OCI-LY7 (cell line): ENCODE measurements around the gene HSPBP1. TPM values are rescaled to one million over a fixed set of nuclear protein-coding genes. Genes with fewer than 3 reads are reported as not detected.

ENCODE experiments used
- BruUV-seq: library from RNA; stranded (reverse); fragments of 400-500 nt; replicated peaks from 2 replicates; lab custom pipeline; 2021; lab: Mats Ljungman, UMichigan
- CTCF ChIA-PET: fragments of 300-600 bp; sonication (Branson Sonifier 250); formaldehyde crosslinking; loops from one replicate; lab custom pipeline; 2022; ENCODE audit warnings: antibody characterized with exemption; ENCODE audit not compliant: unreplicated experiment; lab: Charles Lee
- POLR2A ChIA-PET: fragments of 300-600 bp; sonication (Branson Sonifier 250); formaldehyde crosslinking; loops from one replicate; lab custom pipeline; 2022; ENCODE audit warnings: antibody characterized with exemption; lab: Charles Lee
- DNase-seq: peaks from one replicate; pipeline ENCODE4 v3.0.0-alpha.2; 2015; ENCODE audit warnings: low spot score
- H2AFZ ChIP-seq: fragments of 200-600 bp; sonication (generic), shearing (Covaris generic); 2 replicates; pipeline ENCODE4 v1.6.1; 2014; ENCODE audit warnings: mild to moderate bottlenecking, antibody characterized with exemption, low read length, moderate library complexity
- H3K27ac ChIP-seq: fragments of 200-600 bp; sonication (generic); 2 replicates; pipeline ENCODE4 v1.5.1; 2014; ENCODE audit warnings: mixed run types, low read depth, mild to moderate bottlenecking, moderate library complexity, low read length, inconsistent platforms; ENCODE audit not compliant: poor library complexity, severe bottlenecking
- H3K36me3 ChIP-seq: fragments of 200-600 bp; sonication (generic); 2 replicates; pipeline ENCODE4 v1.6.1; 2014; ENCODE audit warnings: mild to moderate bottlenecking, antibody characterized with exemption, low read length, moderate library complexity, mixed read lengths; ENCODE audit not compliant: insufficient read depth
- H3K4me1 ChIP-seq: fragments of 200-600 bp; sonication (generic); 2 replicates; pipeline ENCODE4 v1.5.1; 2014; ENCODE audit warnings: mild to moderate bottlenecking, low read length; ENCODE audit not compliant: insufficient read depth, poor library complexity, severe bottlenecking
- H3K4me2 ChIP-seq: fragments of 200-600 bp; sonication (generic); 2 replicates; pipeline ENCODE4 v1.6.1; 2014; ENCODE audit warnings: mild to moderate bottlenecking, low read length
- H3K4me3 ChIP-seq: fragments of 200-600 bp; sonication (generic); 2 replicates; pipeline ENCODE4 v1.5.1; 2014; ENCODE audit warnings: mild to moderate bottlenecking, low read depth, low read length; ENCODE audit not compliant: poor library complexity, severe bottlenecking
- H3K79me2 ChIP-seq: fragments of 200-600 bp; sonication (generic); 2 replicates; pipeline ENCODE4 v1.6.1; 2016; ENCODE audit warnings: low read depth, mild to moderate bottlenecking, low read length, moderate library complexity, mixed read lengths; ENCODE audit not compliant: insufficient read depth
- H3K9me2 ChIP-seq: fragments of 200-600 bp; sonication (generic); 2 replicates; pipeline ENCODE4 v1.6.1; 2016; ENCODE audit warnings: mild to moderate bottlenecking, low read length, mixed read lengths; ENCODE audit not compliant: insufficient read depth
- H3K9me3 ChIP-seq: fragments of 200-600 bp; sonication (generic); 2 replicates; pipeline ENCODE4 v1.6.1; 2014; ENCODE audit warnings: mild to moderate bottlenecking, mixed run types, low read length, mixed read lengths
- H4K20me1 ChIP-seq: fragments of 200-600 bp; sonication (generic); 2 replicates; pipeline ENCODE4 v1.6.1; 2014; ENCODE audit warnings: mild to moderate bottlenecking, antibody characterized with exemption, low read length, moderate library complexity, mixed read lengths; ENCODE audit not compliant: insufficient read depth
- EZH2phosphoT487 ChIP-seq: fragments of 200-600 bp; sonication (generic); IDR thresholded peaks from 2 replicates; pipeline ENCODE4 v1.6.1; 2018; ENCODE audit warnings: low read depth, borderline replicate concordance, mild to moderate bottlenecking, mixed run types, antibody characterized with exemption, low read length, moderate library complexity, mixed read lengths
- intact Hi-C: fragments of 100-400 bp; cut with micrococcal nuclease; formaldehyde crosslinking; loops from one replicate; pipeline ENCODE4 v1.10.0; 2022; ENCODE audit not compliant: unreplicated experiment
- total RNA-seq, 2 experiments: library from RNA; depleted of rRNA in 1 of 2; stranded (reverse); fragments of >200 nt in 1 of 2; shearing (Covaris generic) in 1 of 2; gene quantifications; 2 replicates each; pipeline ENCODE4 v1.2.3, GENCODE V29; 2014 to 2022
- TF ChIP-seq, protein P1 (sequence below): fragments of 200-600 bp; sonication (generic); conservative IDR thresholded peaks from 2 replicates; pipeline ENCODE4 v1.5.1; 2014; ENCODE audit warnings: mild to moderate bottlenecking, antibody characterized with exemption, low read length, moderate library complexity, mixed read lengths

Gene HSPBP1
- total RNA-seq, 2 experiments from 2014 or later = 38.7 to 41.3 TPM

DNA sequence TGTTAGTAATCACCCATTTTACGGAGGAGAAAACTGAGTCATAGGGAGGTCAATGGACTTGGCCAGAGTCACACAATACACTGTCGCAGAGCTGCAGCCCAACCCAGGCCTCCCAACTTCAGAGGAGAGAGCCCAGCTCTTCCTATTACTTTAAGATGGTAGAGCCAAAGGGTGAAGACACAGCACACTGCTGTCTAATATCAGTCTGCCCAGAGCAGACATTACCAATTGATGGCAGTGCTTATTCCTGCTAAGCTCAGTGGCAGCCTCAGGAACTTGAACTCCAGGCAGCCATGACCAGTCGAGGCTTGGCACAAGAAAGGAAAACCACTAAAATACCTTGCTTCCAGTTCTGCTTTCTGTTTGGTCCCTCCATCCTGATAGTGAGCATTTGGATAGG is 26.8 kb upstream of the HSPBP1 start:
- H3K79me2 ChIP-seq = no peaks in the 10 kb centered on the region
- no TSS peak for BruUV-seq
- H2AFZ ChIP-seq = no peak overlapping the region
- DNase-seq = no peak
- no peaks in the 10 kb centered on the region for H4K20me1 ChIP-seq
- peaks cover 68% of the 10 kb centered on the region for H3K4me1 ChIP-seq
- H3K4me2 ChIP-seq = peak overlapping the region; percentile 66
- H3K27ac ChIP-seq = peak overlapping the region; percentile 92
- TF ChIP-seq, protein P1, sequence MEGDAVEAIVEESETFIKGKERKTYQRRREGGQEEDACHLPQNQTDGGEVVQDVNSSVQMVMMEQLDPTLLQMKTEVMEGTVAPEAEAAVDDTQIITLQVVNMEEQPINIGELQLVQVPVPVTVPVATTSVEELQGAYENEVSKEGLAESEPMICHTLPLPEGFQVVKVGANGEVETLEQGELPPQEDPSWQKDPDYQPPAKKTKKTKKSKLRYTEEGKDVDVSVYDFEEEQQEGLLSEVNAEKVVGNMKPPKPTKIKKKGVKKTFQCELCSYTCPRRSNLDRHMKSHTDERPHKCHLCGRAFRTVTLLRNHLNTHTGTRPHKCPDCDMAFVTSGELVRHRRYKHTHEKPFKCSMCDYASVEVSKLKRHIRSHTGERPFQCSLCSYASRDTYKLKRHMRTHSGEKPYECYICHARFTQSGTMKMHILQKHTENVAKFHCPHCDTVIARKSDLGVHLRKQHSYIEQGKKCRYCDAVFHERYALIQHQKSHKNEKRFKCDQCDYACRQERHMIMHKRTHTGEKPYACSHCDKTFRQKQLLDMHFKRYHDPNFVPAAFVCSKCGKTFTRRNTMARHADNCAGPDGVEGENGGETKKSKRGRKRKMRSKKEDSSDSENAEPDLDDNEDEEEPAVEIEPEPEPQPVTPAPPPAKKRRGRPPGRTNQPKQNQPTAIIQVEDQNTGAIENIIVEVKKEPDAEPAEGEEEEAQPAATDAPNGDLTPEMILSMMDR = no peak
- no peak for TF ChIP-seq EZH2phosphoT487
- H3K9me2 ChIP-seq = no peaks in the 10 kb centered on the region
- H3K4me3 ChIP-seq = no peak overlapping the region
- intact Hi-C loops = no loop called here
- CTCF ChIA-PET = interaction anchor here (1.1 kb wide), 1 partner anchor 32 kb away, joined by 3 read pairs; no protein-coding TSS in a partner anchor
- no peaks in the 10 kb centered on the region for H3K9me3 ChIP-seq
- peaks cover 44% of the 10 kb centered on the region for H3K36me3 ChIP-seq
- POLR2A ChIA-PET = interaction anchor here (0.7 kb wide), 3 partner anchors 14 to 55 kb away, joined by 3 to 7 read pairs (median 3); no protein-coding TSS in a partner anchor

DNA sequence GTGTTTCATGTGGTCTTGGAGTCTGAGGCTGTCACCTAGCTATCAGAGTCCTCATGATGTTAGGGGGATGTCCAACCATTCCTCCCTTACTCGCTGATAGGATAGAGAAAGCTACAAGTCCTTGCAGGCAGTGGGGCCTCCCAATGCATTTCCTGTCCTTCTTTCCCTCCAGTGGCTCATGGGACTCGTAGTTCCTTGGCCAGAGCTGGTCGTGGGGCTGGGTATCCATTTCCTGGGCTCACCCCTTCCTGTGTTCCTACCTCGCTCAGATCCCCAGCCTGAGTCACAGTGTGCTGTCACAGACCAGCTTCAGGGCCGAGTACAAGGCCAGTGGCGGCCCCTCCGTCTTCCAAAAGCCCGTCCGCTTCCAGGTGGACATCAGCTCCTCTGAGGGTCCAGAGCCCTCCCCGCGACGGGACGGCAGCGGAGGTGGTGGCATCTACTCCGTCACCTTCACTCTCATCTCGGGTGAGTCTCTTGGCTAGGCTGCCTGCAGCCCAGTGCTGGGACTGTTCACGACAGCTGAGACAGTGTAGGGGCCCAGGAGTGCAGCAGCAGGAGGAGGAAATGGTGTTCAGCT is 26.2 kb upstream of the HSPBP1 start:
- Histone ChIP-seq H3K79me2 (no peaks in the 10 kb centered on the region), H3K4me1 (peaks cover 70% of the 10 kb centered on the region), H3K36me3 (peaks cover 44% of the 10 kb centered on the region), H3K27ac (peak overlapping the region; percentile 92), H2AFZ (no peak overlapping the region), H3K9me2 (no peaks in the 10 kb centered on the region), H4K20me1 (no peaks in the 10 kb centered on the region), H3K4me2 (peak overlapping the region; percentile 66; the same call in 1 of the 2 replicates), H3K9me3 (no peaks in the 10 kb centered on the region), H3K4me3 (no peak overlapping the region)
- ChIA-PET POLR2A (interaction anchor here (0.7 kb wide), 1 partner anchor 55 kb away, joined by 3 read pairs; no protein-coding TSS in a partner anchor), CTCF (interaction anchor here (1.1 kb wide), 1 partner anchor 33 kb away, joined by 3 read pairs; no protein-coding TSS in a partner anchor)
- no peak for DNase-seq
- no peak for TF ChIP-seq EZH2phosphoT487
- TF ChIP-seq, protein P1 = no peak
- intact Hi-C loops = no loop called here
- no TSS peak for BruUV-seq

DNA sequence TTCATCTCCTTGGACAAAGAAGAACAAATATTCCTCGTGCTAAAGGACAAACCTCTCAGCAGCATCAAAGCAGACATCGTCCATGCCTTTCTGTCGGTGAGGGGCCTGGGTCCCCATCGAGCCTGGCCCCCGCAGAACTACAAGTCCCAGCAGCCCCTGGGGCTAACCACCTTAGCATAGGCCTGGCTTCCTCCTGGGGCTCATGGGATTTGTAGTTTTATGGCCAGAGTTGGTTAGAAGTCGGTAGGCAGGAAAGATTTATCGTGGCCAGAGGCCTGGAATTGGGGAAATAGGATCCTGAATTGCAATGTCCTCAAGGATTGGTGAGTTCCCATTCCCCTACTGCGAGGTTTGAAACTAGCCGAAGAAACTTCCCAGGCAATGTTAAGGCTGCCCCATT is 25.6 kb upstream of the HSPBP1 start:
- Histone ChIP-seq H3K9me3 (no peaks in the 10 kb centered on the region), H3K4me1 (peaks cover 66% of the 10 kb centered on the region), H3K27ac (no peak overlapping the region), H3K36me3 (peaks cover 44% of the 10 kb centered on the region), H3K79me2 (no peaks in the 10 kb centered on the region), H2AFZ (no peak overlapping the region), H3K4me2 (0 out of 2 replicates have a peak overlapping the region, but pooled peaks have one; percentile 3), H3K9me2 (no peaks in the 10 kb centered on the region), H3K4me3 (no peak overlapping the region), H4K20me1 (no peaks in the 10 kb centered on the region)
- ChIA-PET POLR2A (no interaction called here), CTCF (no interaction called here)
- BruUV-seq = no TSS peak
- intact Hi-C loops = no loop called here
- DNase-seq = peak; percentile 80
- no peak for TF ChIP-seq EZH2phosphoT487
- TF ChIP-seq, protein P1 = no peak
